ENCODE measurements around the gene LRRC52.

Gene LRRC52

GRCh38 chr1:165612062-165612461 lies 68.3 kb downstream of the LRRC52 start:
- H3K4me3 ChIP-seq (ENCODE audit: low read length), result no peak overlapping the region
- no peak for TF ChIP-seq ZNF274 (IDR thresholded peaks at IDR 0.05; ENCODE audit: low read depth, low read length)
